ENCODE data around the gene CSRP3. TPM values are rescaled to one million over a fixed set of nuclear protein-coding genes. Genes with fewer than 3 reads are reported as not detected.

Gene CSRP3
- total RNA-seq, 1 donor from 2014 or later, result not detected

- DNase-seq (ENCODE audit: extremely low spot score in 2 of 2), result no peak
- intact Hi-C loops (cut with DNase I), result no loop called here
- Histone ChIP-seq H3K9me3 (no peaks in the 10 kb centered on the region), H3K36me3 (no peaks in the 10 kb centered on the region), H3K4me1 (no peaks in the 10 kb centered on the region), H3K4me3 (no peak overlapping the region), H3K27ac (no peak overlapping the region), H3K27me3 (no peaks in the 10 kb centered on the region)
- TF ChIP-seq POLR2A (IDR thresholded peaks at IDR 0.05) (no peak), CTCF (IDR thresholded peaks at IDR 0.05) (no peak)
These were observed 23.3 kb upstream of the CSRP3 start for GRCh38 chr11:19225123-19225522.

- H3K27ac ChIP-seq, result no peak overlapping the region
- DNase-seq (ENCODE audit: extremely low spot score in 2 of 2), result no peak
- no peaks in the 10 kb centered on the region for H3K36me3 ChIP-seq
- peaks cover 6% of the 10 kb centered on the region for H3K4me1 ChIP-seq
- TF ChIP-seq CTCF (IDR thresholded peaks at IDR 0.05), result no peak
- no peak for TF ChIP-seq POLR2A (IDR thresholded peaks at IDR 0.05)
- no peak for TF ChIP-seq POLR2AphosphoS5 (IDR thresholded peaks at IDR 0.05; ENCODE audit: insufficient read depth in 1 of 2, low read depth in 1 of 2)
- H3K9me3 ChIP-seq, result no peaks in the 10 kb centered on the region
- no peak overlapping the region for H3K4me3 ChIP-seq
- intact Hi-C loops (cut with DNase I), result no loop called here
- H3K27me3 ChIP-seq, result no peaks in the 10 kb centered on the region
These were observed 19.3 kb upstream of the CSRP3 start for GRCh38 chr11:19220903-19221724.

GRCh38 chr11:19218786-19219460, 17.1 kb upstream of the CSRP3 start:
- H3K27me3 ChIP-seq, result no peaks in the 10 kb centered on the region
- intact Hi-C loops (cut with DNase I), result no loop called here
- no peak overlapping the region for H3K27ac ChIP-seq
- peaks cover 6% of the 10 kb centered on the region for H3K4me1 ChIP-seq
- no peaks in the 10 kb centered on the region for H3K36me3 ChIP-seq
- TF ChIP-seq POLR2A (IDR thresholded peaks at IDR 0.05) (no peak), POLR2AphosphoS5 (IDR thresholded peaks at IDR 0.05; ENCODE audit: insufficient read depth in 1 of 2, low read depth in 1 of 2) (peak in 1 of 2 donors; percentile 25), CTCF (IDR thresholded peaks at IDR 0.05) (no peak)
- no peak for DNase-seq (ENCODE audit: extremely low spot score in 2 of 2)
- no peaks in the 10 kb centered on the region for H3K9me3 ChIP-seq
- no peak overlapping the region for H3K4me3 ChIP-seq

GRCh38 chr11:19218216-19218615, 16.4 kb upstream of the CSRP3 start:
- no peaks in the 10 kb centered on the region for H3K9me3 ChIP-seq
- no peak overlapping the region for H3K27ac ChIP-seq

More at GRCh38 chr11:19218216-19218615, 16.4 kb upstream of the CSRP3 start:
- H3K4me3 ChIP-seq, result no peak overlapping the region
- no peak for TF ChIP-seq POLR2AphosphoS5 (IDR thresholded peaks at IDR 0.05; ENCODE audit: insufficient read depth in 1 of 2, low read depth in 1 of 2)
- no peak for TF ChIP-seq CTCF (IDR thresholded peaks at IDR 0.05)
- no peak for TF ChIP-seq POLR2A (IDR thresholded peaks at IDR 0.05)
- no peaks in the 10 kb centered on the region for H3K36me3 ChIP-seq
- H3K4me1 ChIP-seq, result peaks cover 6% of the 10 kb centered on the region
- no peaks in the 10 kb centered on the region for H3K27me3 ChIP-seq
- DNase-seq (ENCODE audit: extremely low spot score in 2 of 2), result no peak
- intact Hi-C loops (cut with DNase I), result no loop called here
